NCI-H1930 (cell line): Measurements from ENCODE around the gene RBL1.

Source experiments
- DNase-seq, 2 experiments: peaks; one replicate each; lab custom pipeline; 2025; lab: John Stamatoyannopoulos, UW

Gene RBL1

DNA sequence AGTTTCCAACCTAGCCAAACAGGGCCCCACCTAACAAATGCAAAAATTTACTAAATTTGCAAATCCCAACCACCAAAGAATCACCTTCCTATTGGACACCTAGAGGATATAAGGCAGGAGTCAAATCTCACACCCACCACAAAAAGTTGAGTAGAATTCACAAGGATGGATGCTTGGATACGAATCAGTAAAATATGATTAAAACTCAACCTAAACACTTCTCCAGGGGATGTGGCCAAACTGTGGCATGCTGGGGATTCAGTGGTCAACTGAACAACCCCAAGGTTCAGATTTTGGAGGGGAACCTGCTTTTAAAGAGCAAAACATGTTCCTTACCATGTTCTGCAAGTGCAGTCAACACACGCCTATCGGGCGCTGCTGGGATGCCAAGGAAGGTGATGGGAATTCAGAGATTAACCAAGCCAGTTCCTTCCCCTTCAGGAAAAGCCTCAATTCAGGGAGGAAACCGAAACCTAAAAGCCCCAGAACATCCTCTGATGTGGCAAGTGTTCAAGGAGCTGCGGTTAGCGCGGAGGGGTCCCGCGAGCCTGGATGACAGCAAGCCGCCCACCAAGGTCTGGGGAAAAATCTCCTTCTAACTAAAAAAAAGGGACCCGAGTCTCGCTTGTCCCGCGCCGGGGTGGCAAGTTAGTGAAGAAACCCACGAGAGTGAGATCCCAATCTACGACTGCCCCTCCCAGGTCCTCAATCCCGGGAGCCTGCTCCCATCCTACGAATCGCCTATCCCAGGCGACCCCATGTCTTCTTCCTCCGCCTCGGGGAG is 145.2 kb downstream of the RBL1 start:
- no peak for DNase-seq
